ENCODE results near the gene PRDM16. TPM values are rescaled to one million over a fixed set of nuclear protein-coding genes. Genes with fewer than 3 reads are reported as not detected.

Gene PRDM16
- polyA plus RNA-seq, 2 of the 4 experiments (the other 2 are of a cell fraction) = 0.03 to 0.35 TPM

- FAIRE-seq (no peak), ATAC-seq (no peak), DNase-seq (ENCODE audit: low read depth in 1 of 2, low spot score in 1 of 2) (no peak)
- ChIA-PET POLR2A (no interaction called here), CTCF (no interaction called here)
- 50% methylated on average over 6 of the region's 16 CpGs for WGBS (ENCODE audit: missing lambda C conversion rate)
- Histone ChIP-seq H3K4me2 (no peak overlapping the region), H3K4me1 (no peaks in the 10 kb centered on the region), H3K27ac (no peak overlapping the region), H3K9me3 (no peaks in the 10 kb centered on the region), H3K4me3 (no peak overlapping the region)
- no peak for TF ChIP-seq CHD4 (IDR thresholded peaks at IDR 0.05; ENCODE audit: borderline replicate concordance)
- TF ChIP-seq E2F6 (IDR thresholded peaks at IDR 0.05; ENCODE audit: borderline replicate concordance, low read depth) = no peak
- no peak for TF ChIP-seq MAX (IDR thresholded peaks at IDR 0.05)
- no peak for TF ChIP-seq NR3C1 (IDR thresholded peaks at IDR 0.05)
- no peak for TF ChIP-seq FOXS1 (CRISPR knock-in tag; IDR thresholded peaks at IDR 0.05)
- TF ChIP-seq POLR2AphosphoS2 (conservative IDR thresholded peaks at IDR 0.05; ENCODE audit: low read length) = no peak
- TF ChIP-seq ATOH8 (CRISPR knock-in tag; IDR thresholded peaks at IDR 0.05; ENCODE audit: low read depth) = no peak
- TF ChIP-seq PBX3 (IDR thresholded peaks at IDR 0.05) = no peak
- no peak for TF ChIP-seq ZNF302 (CRISPR knock-in tag; IDR thresholded peaks at IDR 0.05)
- TF ChIP-seq FOSB (CRISPR knock-in tag; IDR thresholded peaks at IDR 0.05) = no peak
- no peak for TF ChIP-seq ZFP36 (IDR thresholded peaks at IDR 0.05; ENCODE audit: borderline replicate concordance, partially characterized antibody)
- no peak for TF ChIP-seq SMC3 (IDR thresholded peaks at IDR 0.05)
- TF ChIP-seq EHF (CRISPR knock-in tag; IDR thresholded peaks at IDR 0.05) = no peak
- TF ChIP-seq ZC3H11A (IDR thresholded peaks at IDR 0.05) = no peak
- no peak for TF ChIP-seq CBX8 (IDR thresholded peaks at IDR 0.05)
- no peak for TF ChIP-seq GATA3 (IDR thresholded peaks at IDR 0.05; ENCODE audit: borderline replicate concordance)
- no peak for TF ChIP-seq REST (IDR thresholded peaks at IDR 0.05)
Observed at GRCh38 chr1:3084154-3084553, 15.2 kb downstream of the PRDM16 start.

GRCh38 chr1:3084726-3085125 is 15.7 kb downstream of the PRDM16 start:
- no peak for FAIRE-seq

More at GRCh38 chr1:3084726-3085125, 15.7 kb downstream of the PRDM16 start:
- H3K4me2 ChIP-seq = no peak overlapping the region
- 49% methylated on average over 9 of the region's 12 CpGs for WGBS (ENCODE audit: missing lambda C conversion rate)
- ATAC-seq = no peak
- H3K4me3 ChIP-seq = no peak overlapping the region
- no peaks in the 10 kb centered on the region for H3K4me1 ChIP-seq
- no peaks in the 10 kb centered on the region for H3K9me3 ChIP-seq
- TF ChIP-seq BCL3 (IDR thresholded peaks at IDR 0.05) (no peak), CBX2 (IDR thresholded peaks at IDR 0.05; ENCODE audit: borderline replicate concordance, low read depth) (no peak), JUN (IDR thresholded peaks at IDR 0.05) (no peak), CEBPB (IDR thresholded peaks at IDR 0.05) (no peak), SREBF2 (IDR thresholded peaks at IDR 0.05) (no peak), HES2 (IDR thresholded peaks at IDR 0.05) (no peak), EHF (CRISPR knock-in tag; IDR thresholded peaks at IDR 0.05) (no peak), RAD21 (conservative IDR thresholded peaks at IDR 0.05 in 1 of 2, IDR thresholded peaks at IDR 0.05 in 1 of 2) (no peak), RCOR1 (IDR thresholded peaks at IDR 0.05; ENCODE audit: low read depth, low read length) (no peak), NFE2L2 (conservative IDR thresholded peaks at IDR 0.05; ENCODE audit: low read length) (no peak), USF2 (IDR thresholded peaks at IDR 0.05) (no peak), HOXB5 (CRISPR knock-in tag; IDR thresholded peaks at IDR 0.05) (no peak), FOXS1 (CRISPR knock-in tag; IDR thresholded peaks at IDR 0.05) (no peak), GATA3 (IDR thresholded peaks at IDR 0.05; ENCODE audit: borderline replicate concordance) (no peak)
- POLR2A ChIA-PET = no interaction called here
- H3K27ac ChIP-seq = no peak overlapping the region
- no peak for DNase-seq (ENCODE audit: low read depth in 1 of 2, low spot score in 1 of 2)
- CTCF ChIA-PET = no interaction called here

All from A549 (cell line).